GM20000 (cell line): ENCODE measurements around the gene MGAT4B.

Experiments
- DNase-seq: peaks from one replicate; pipeline ENCODE4 v3.0.0; 2012; ENCODE audit warnings: low spot score
- CTCF ChIP-seq: IDR thresholded peaks from 2 replicates; pipeline ENCODE4 v1.5.1; 2012; ENCODE audit warnings: mild to moderate bottlenecking, control low read depth; ENCODE audit errors: extremely low read depth, missing control alignments

MGAT4B gene

GRCh38 chr5:179779826-179780225 is 26.8 kb downstream of the MGAT4B start:
- no peak for TF ChIP-seq CTCF
- no peak for DNase-seq

GRCh38 chr5:179778591-179778990 is 28.1 kb downstream of the MGAT4B start:
- TF ChIP-seq CTCF: no peak
- no peak for DNase-seq

GRCh38 chr5:179777909-179778308 is 28.8 kb downstream of the MGAT4B start:
- no peak for TF ChIP-seq CTCF
- DNase-seq: no peak

GRCh38 chr5:179777456-179777855 is 29.2 kb downstream of the MGAT4B start:
- no peak for TF ChIP-seq CTCF
- DNase-seq: no peak

GRCh38 chr5:179776411-179776938 is 30.2 kb downstream of the MGAT4B start:
- no peak for DNase-seq
- TF ChIP-seq CTCF: no peak

- DNase-seq: no peak
- no peak for TF ChIP-seq CTCF
Measured at GRCh38 chr5:179774442-179774841, 32.2 kb downstream of the MGAT4B start.

GRCh38 chr5:179773686-179774040 is 33.0 kb downstream of the MGAT4B start:
- DNase-seq: no peak
- TF ChIP-seq CTCF: no peak

GRCh38 chr5:179772351-179772750 is 34.3 kb downstream of the MGAT4B start:
- TF ChIP-seq CTCF: no peak

More at GRCh38 chr5:179772351-179772750, 34.3 kb downstream of the MGAT4B start:
- DNase-seq: no peak
